Stimulated activated CD8-positive, alpha-beta memory T cell treated with anti-CD3 and anti-CD28 coated beads, Interleukin-15, amount 100 ng/mL, for 24 hours (primary cell): ENCODE measurements around the gene WDR70.
"Not testable (repeated sequence)": the region's sequence is repeated elsewhere in the genome, so short reads cannot be mapped to it uniquely, and the experiment has no call there.

Source experiments
- DNase-seq: peaks from one replicate; pipeline ENCODE4 v3.0.0-alpha.2; 2020; ENCODE audit warnings: low read depth

Gene WDR70

GRCh38 chr5:37571985-37572384 lies 192.9 kb downstream of the WDR70 start:
- DNase-seq, result no peak

GRCh38 chr5:37575541-37576489 lies 196.7 kb downstream of the WDR70 start:
- DNase-seq, result no peak

- DNase-seq, result no peak
These were observed 197.4 kb downstream of the WDR70 start for GRCh38 chr5:37576552-37576951.

- no peak for DNase-seq
These were observed 199.1 kb downstream of the WDR70 start for GRCh38 chr5:37578176-37578575.

GRCh38 chr5:37580106-37580505 lies 201.0 kb downstream of the WDR70 start:
- DNase-seq, result no peak

GRCh38 chr5:37582202-37582601 lies 203.1 kb downstream of the WDR70 start:
- no peak for DNase-seq

- DNase-seq, result not testable (repeated sequence)
These were observed 214.2 kb downstream of the WDR70 start for GRCh38 chr5:37593292-37593691.

- DNase-seq, result not testable (repeated sequence)
These were observed 215.7 kb downstream of the WDR70 start for GRCh38 chr5:37594864-37595263.

- DNase-seq, result no peak
These were observed 219.6 kb downstream of the WDR70 start for GRCh38 chr5:37598733-37599132.

GRCh38 chr5:37601163-37601562 lies 222.0 kb downstream of the WDR70 start:
- no peak for DNase-seq

GRCh38 chr5:37603072-37603471 lies 224.0 kb downstream of the WDR70 start:
- no peak for DNase-seq

- DNase-seq, result no peak
These were observed 225.2 kb downstream of the WDR70 start for GRCh38 chr5:37604290-37604689.

- DNase-seq, result no peak
These were observed 227.0 kb downstream of the WDR70 start for GRCh38 chr5:37606148-37606547.

- no peak for DNase-seq
These were observed 227.6 kb downstream of the WDR70 start for GRCh38 chr5:37606632-37607248.

- DNase-seq, result no peak
These were observed 236.1 kb downstream of the WDR70 start for GRCh38 chr5:37615184-37615583.

GRCh38 chr5:37619353-37619752 lies 240.2 kb downstream of the WDR70 start:
- DNase-seq, result no peak

GRCh38 chr5:37622354-37622753 lies 243.2 kb downstream of the WDR70 start:
- DNase-seq, result not testable (repeated sequence)

GRCh38 chr5:37626266-37626665 lies 247.1 kb downstream of the WDR70 start:
- no peak for DNase-seq

- DNase-seq, result no peak
These were observed 249.8 kb downstream of the WDR70 start for GRCh38 chr5:37628876-37629275.

- DNase-seq, result no peak
These were observed 252.8 kb downstream of the WDR70 start for GRCh38 chr5:37631939-37632338.

- no peak for DNase-seq
These were observed 258.2 kb downstream of the WDR70 start for GRCh38 chr5:37637165-37637845.

GRCh38 chr5:37638897-37639296 lies 259.8 kb downstream of the WDR70 start:
- DNase-seq, result no peak

GRCh38 chr5:37640088-37640487 lies 261.0 kb downstream of the WDR70 start:
- no peak for DNase-seq
